ENCODE data around the gene SORCS3.

Gene SORCS3

DNA sequence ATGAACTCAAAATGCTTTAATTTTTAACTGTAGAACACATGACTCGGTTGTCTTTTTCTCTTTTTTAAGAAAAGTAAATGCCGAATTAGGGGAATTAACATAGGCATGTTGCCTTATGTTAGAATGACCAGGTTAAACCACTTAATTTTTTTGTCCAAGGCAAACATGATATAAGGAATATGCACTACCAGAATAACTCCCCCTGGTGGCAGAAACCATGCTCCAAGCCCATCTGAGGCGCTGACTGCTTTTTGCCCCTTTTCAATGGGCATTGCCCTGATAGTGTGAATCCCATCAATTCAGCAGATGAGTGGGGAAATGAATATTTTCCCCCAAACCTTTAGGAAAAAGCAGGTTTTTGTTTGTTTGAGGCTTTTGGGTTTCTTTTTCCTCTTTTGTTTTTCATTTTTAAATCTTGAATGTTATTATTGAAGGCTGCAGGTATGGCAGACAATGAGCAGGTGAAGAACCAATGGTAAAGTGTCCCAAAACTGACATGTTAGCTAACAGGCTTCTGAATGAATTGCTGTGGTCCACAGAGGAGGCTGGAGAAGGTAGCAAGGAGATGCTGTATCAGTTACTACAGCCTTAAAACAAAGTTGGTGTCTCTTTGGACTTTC, 284.3 kb downstream of the SORCS3 start:
- Mint-ChIP-seq H3K36me3 (ENCODE audit: insufficient read depth) (no peaks in the 10 kb centered on the region), H3K27me3 (no peaks in the 10 kb centered on the region), H3K9me3 (no peaks in the 10 kb centered on the region), H3K4me1 (no peaks in the 10 kb centered on the region), H3K4me3 (no peak overlapping the region), H3K27ac (ENCODE audit: low read depth) (no peak overlapping the region)
- ATAC-seq (replicated peaks; ENCODE audit: extremely low read depth, poor library complexity, severe bottlenecking) (no peak), DNase-seq (ENCODE audit: low spot score in 2 of 2) (no peak)

DNA sequence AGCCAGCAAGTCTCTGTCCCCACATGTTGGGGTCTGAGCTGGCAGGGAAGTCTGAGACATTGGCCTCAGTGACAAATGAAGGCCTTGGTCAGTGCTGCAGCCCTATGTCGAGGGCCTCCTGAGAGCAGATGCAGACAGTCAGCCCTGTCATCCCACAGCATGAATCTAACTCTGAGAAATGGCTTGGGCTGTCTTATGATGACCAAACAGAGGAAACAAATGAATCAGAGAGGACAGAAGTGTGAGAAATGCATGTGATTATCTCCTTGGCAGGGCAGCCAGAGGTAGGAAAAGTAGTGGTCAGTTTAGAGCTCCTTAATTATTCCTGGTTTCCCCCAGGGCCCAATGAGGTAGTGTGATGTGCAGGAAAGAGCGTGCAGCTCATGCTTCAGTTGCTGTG, 287.6 kb downstream of the SORCS3 start:
- Mint-ChIP-seq H3K36me3 (ENCODE audit: insufficient read depth) (no peaks in the 10 kb centered on the region), H3K27ac (ENCODE audit: low read depth) (no peak overlapping the region), H3K9me3 (no peaks in the 10 kb centered on the region), H3K27me3 (no peaks in the 10 kb centered on the region), H3K4me1 (no peaks in the 10 kb centered on the region), H3K4me3 (no peak overlapping the region)
- DNase-seq (ENCODE audit: low spot score in 2 of 2) (no peak), ATAC-seq (replicated peaks; ENCODE audit: extremely low read depth, poor library complexity, severe bottlenecking) (no peak)

DNA sequence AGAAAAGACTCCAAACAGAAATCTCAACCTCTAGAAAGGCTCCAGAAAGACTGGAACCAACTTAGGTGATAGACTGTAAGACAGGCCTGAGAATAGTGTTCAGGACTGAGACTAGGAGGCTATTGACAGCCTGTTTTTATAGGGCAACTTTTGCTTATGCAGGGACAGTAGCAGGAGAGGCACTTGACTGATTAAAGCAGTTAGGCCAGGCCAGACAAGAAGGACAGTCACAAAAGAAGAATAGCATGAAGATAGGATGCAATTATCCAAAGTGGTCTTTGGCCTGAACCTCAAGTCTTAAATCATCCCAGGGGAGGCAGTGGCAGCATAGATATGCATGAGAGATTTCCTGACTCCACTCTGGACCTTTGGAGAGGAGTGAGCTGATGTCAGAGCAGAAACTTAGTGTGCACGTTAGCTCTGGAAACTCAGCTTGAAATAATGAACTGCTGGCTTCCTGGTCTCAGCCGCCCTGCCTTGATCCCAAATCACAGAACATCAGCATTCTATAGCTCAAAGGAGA, 290.6 kb downstream of the SORCS3 start:
- Mint-ChIP-seq H3K4me1 (no peaks in the 10 kb centered on the region), H3K27ac (ENCODE audit: low read depth) (no peak overlapping the region), H3K36me3 (ENCODE audit: insufficient read depth) (no peaks in the 10 kb centered on the region), H3K27me3 (no peaks in the 10 kb centered on the region), H3K4me3 (no peak overlapping the region), H3K9me3 (peaks cover 6% of the 10 kb centered on the region)
- no peak for DNase-seq (ENCODE audit: low spot score in 2 of 2)
- ATAC-seq (replicated peaks; ENCODE audit: extremely low read depth, poor library complexity, severe bottlenecking) = no peak

- DNase-seq (ENCODE audit: low spot score in 2 of 2) = no peak
- Mint-ChIP-seq H3K27ac (ENCODE audit: low read depth) (no peak overlapping the region), H3K27me3 (no peaks in the 10 kb centered on the region), H3K9me3 (peaks cover 6% of the 10 kb centered on the region), H3K4me3 (no peak overlapping the region), H3K4me1 (no peaks in the 10 kb centered on the region), H3K36me3 (ENCODE audit: insufficient read depth) (no peaks in the 10 kb centered on the region)
- ATAC-seq (replicated peaks; ENCODE audit: extremely low read depth, poor library complexity, severe bottlenecking) = no peak
These were observed 294.6 kb downstream of the SORCS3 start for GRCh38 chr10:104935656-104936055.

DNA sequence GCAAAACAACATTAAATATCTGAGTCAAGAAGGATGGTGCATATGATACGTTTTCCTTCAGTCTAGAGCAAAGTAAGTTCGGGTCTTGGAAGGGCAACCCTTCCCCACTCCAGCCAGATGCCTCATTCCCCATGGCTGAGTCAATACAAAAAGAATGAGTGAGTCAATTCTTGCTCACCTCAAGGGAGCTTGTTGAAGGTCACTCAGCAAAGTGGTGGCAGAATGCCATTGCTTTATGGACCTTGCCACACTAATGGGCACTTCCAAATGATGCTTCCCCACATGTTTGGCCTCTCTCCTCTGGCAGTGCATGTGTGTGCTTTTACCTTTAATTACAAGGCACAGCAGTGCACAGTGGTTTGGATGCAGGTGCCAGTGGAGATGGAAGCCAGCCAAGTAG, 296.5 kb downstream of the SORCS3 start:
- no peak overlapping the region for H3K27ac Mint-ChIP-seq (ENCODE audit: low read depth)
- no peak for DNase-seq (ENCODE audit: low spot score in 2 of 2)
- H3K4me1 Mint-ChIP-seq = no peaks in the 10 kb centered on the region
- H3K27me3 Mint-ChIP-seq = no peaks in the 10 kb centered on the region
- H3K36me3 Mint-ChIP-seq (ENCODE audit: insufficient read depth) = no peaks in the 10 kb centered on the region
- ATAC-seq (replicated peaks; ENCODE audit: extremely low read depth, poor library complexity, severe bottlenecking) = no peak
- peaks cover 6% of the 10 kb centered on the region for H3K9me3 Mint-ChIP-seq
- no peak overlapping the region for H3K4me3 Mint-ChIP-seq

- no peaks in the 10 kb centered on the region for H3K4me1 Mint-ChIP-seq
- peaks cover 6% of the 10 kb centered on the region for H3K9me3 Mint-ChIP-seq
- H3K4me3 Mint-ChIP-seq = no peak overlapping the region
- H3K27me3 Mint-ChIP-seq = no peaks in the 10 kb centered on the region
- no peaks in the 10 kb centered on the region for H3K36me3 Mint-ChIP-seq (ENCODE audit: insufficient read depth)
- no peak overlapping the region for H3K27ac Mint-ChIP-seq (ENCODE audit: low read depth)
- ATAC-seq (replicated peaks; ENCODE audit: extremely low read depth, poor library complexity, severe bottlenecking) = no peak
- no peak for DNase-seq (ENCODE audit: low spot score in 2 of 2)
These were observed 296.9 kb downstream of the SORCS3 start for GRCh38 chr10:104938031-104938430.

DNA sequence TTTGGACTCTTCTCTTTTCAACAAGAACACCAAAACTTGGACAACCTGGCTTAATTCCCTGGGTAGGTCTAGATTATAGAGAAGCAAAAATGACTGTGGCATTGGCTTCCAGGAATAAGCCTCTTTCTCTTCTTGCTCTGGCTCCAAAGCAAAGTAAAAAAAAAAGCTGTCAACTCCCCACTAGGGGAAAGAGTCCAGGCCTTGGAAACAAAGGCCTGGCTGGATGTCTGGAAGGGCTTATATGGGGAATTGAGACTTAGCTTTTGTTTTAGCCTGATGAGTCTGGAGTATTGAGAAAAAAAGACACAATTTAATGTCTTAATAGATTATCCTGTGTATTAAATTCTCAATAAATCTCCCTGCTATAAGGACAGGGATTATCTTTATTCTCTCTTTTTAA, 300.6 kb downstream of the SORCS3 start:
- no peak overlapping the region for H3K27ac Mint-ChIP-seq (ENCODE audit: low read depth)
- no peaks in the 10 kb centered on the region for H3K9me3 Mint-ChIP-seq
- no peaks in the 10 kb centered on the region for H3K36me3 Mint-ChIP-seq (ENCODE audit: insufficient read depth)
- ATAC-seq (replicated peaks; ENCODE audit: extremely low read depth, poor library complexity, severe bottlenecking) (no peak), DNase-seq (ENCODE audit: low spot score in 2 of 2) (no peak)
- no peaks in the 10 kb centered on the region for H3K4me1 Mint-ChIP-seq
- no peaks in the 10 kb centered on the region for H3K27me3 Mint-ChIP-seq
- H3K4me3 Mint-ChIP-seq = no peak overlapping the region

DNA sequence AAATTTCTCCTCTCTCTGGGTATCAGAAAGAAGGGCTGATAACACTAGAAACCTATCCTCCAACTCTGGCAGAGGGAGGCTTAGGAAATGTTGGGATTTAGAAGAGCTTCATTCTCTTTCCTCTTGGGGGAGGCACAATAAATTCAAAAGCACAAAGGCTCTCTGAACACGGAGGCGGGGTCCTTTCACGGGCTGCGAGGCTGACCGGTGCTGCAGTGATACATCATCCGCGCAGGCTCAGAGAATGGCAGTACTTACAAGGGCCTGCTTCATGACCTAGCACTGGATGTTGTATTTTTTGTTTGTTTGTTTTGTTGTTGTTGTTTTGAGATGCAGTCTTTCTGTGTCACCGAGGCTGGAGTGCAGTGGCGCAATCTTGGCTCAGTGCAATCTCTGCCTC, 306.2 kb downstream of the SORCS3 start:
- no peak for ATAC-seq (replicated peaks; ENCODE audit: extremely low read depth, poor library complexity, severe bottlenecking)
- Mint-ChIP-seq H3K4me3 (no peak overlapping the region), H3K9me3 (peaks cover 2% of the 10 kb centered on the region), H3K27me3 (no peaks in the 10 kb centered on the region), H3K4me1 (no peaks in the 10 kb centered on the region), H3K36me3 (ENCODE audit: insufficient read depth) (no peaks in the 10 kb centered on the region), H3K27ac (ENCODE audit: low read depth) (no peak overlapping the region)
- no peak for DNase-seq (ENCODE audit: low spot score in 2 of 2)

DNA sequence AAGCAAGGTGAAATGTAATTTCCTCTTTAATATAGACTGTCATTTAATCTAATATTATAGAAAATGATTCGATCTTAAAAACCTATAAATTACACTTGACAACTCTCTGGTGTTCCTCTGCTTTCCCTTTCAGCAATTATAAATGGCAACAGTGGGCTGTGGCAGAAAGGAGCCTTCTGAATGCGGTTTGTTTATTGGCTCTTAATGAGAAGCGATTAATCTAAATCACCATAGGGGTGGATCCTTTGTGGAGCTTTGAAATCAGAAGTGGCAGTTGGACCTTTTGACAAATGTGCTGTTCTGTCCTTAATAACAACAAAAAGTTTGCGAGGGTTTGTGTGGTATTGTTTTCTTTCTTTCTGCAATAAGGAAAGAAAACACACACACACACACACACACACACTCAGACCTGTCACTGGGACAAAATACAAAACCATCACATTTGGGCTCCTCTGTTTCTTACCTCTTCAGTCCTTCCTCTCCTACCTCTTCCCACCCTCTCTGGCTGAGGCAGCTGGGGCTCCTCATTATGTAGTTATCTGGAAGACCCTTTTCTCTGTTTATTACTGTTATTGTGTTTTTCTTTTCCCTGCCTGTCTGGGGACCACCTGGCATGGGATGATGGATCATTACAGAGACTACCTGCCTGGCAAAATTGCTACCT, 316.2 kb downstream of the SORCS3 start:
- no peak overlapping the region for H3K27ac Mint-ChIP-seq (ENCODE audit: low read depth)
- H3K4me3 Mint-ChIP-seq = no peak overlapping the region
- no peaks in the 10 kb centered on the region for H3K4me1 Mint-ChIP-seq
- H3K27me3 Mint-ChIP-seq = peaks cover 10% of the 10 kb centered on the region
- H3K36me3 Mint-ChIP-seq (ENCODE audit: insufficient read depth) = no peaks in the 10 kb centered on the region
- H3K9me3 Mint-ChIP-seq = peaks cover 8% of the 10 kb centered on the region
- DNase-seq (ENCODE audit: low spot score in 2 of 2) (no peak), ATAC-seq (replicated peaks; ENCODE audit: extremely low read depth, poor library complexity, severe bottlenecking) (no peak)

DNA sequence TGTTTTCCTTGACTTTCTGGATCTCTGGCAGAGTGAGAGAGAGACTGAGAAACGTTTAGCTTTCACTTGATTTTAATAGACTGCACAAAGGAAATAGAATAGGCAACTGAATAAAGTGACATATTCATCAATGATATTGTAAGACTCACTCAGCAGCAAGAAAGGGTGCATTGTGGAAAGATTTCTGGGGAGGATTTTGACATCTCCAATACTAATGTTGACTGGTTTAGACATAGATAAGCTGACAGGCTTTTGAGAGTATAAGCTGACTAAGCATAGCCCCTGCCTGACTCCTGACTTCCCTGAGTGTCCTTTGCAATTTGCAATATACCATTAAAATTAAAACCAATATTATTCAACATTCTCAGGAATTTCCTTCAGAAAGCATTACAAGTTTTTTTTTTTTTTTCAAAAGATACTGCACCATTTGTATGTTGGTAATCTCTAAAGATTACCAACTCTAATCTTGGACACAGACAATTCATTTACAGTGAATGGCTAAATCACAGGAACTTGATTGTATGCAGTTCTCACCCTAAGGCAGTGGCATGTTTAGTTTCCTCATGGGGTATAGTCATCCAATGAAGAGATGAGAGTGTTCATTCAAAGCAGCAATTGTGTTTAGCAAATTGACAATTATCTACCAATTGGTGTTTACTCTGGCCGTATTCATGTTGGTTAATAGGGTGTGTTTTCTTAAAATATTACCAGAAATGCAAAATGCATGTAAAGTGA, 325.6 kb downstream of the SORCS3 start:
- Mint-ChIP-seq H3K4me1 (no peaks in the 10 kb centered on the region), H3K27ac (ENCODE audit: low read depth) (no peak overlapping the region), H3K9me3 (peaks cover 24% of the 10 kb centered on the region), H3K36me3 (ENCODE audit: insufficient read depth) (no peaks in the 10 kb centered on the region), H3K27me3 (no peaks in the 10 kb centered on the region), H3K4me3 (no peak overlapping the region)
- no peak for ATAC-seq (replicated peaks; ENCODE audit: extremely low read depth, poor library complexity, severe bottlenecking)
- no peak for DNase-seq (ENCODE audit: low spot score in 2 of 2)

GRCh38 chr10:104980368-104980767, 339.3 kb downstream of the SORCS3 start:
- H3K27me3 Mint-ChIP-seq = no peaks in the 10 kb centered on the region
- H3K4me3 Mint-ChIP-seq = no peak overlapping the region
- DNase-seq (ENCODE audit: low spot score in 2 of 2) (no peak), ATAC-seq (replicated peaks; ENCODE audit: extremely low read depth, poor library complexity, severe bottlenecking) (no peak)
- H3K27ac Mint-ChIP-seq (ENCODE audit: low read depth) = no peak overlapping the region
- H3K4me1 Mint-ChIP-seq = no peaks in the 10 kb centered on the region
- H3K36me3 Mint-ChIP-seq (ENCODE audit: insufficient read depth) = no peaks in the 10 kb centered on the region
- peaks cover 3% of the 10 kb centered on the region for H3K9me3 Mint-ChIP-seq

DNA sequence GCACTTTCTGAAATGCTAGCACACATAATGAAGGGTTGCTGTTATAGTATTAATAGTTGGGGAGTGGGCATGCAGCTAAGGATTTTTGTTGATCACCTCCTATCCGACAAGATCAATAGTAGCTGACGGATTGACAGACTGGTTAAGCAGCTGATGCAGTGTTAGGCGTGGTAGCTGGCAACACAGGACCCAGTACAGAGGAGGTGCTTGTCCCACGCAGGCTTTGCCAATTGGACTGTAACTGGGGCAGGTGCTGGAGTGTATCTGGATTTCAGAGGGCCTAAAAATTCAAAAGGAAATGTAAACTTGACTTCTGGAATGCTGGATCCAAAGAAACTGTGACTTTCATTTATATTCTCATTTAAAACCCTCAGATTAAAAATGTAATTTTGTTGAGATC, 340.9 kb downstream of the SORCS3 start:
- Mint-ChIP-seq H3K4me3 (no peak overlapping the region), H3K27ac (ENCODE audit: low read depth) (no peak overlapping the region), H3K9me3 (peaks cover 5% of the 10 kb centered on the region), H3K27me3 (no peaks in the 10 kb centered on the region), H3K4me1 (no peaks in the 10 kb centered on the region), H3K36me3 (ENCODE audit: insufficient read depth) (no peaks in the 10 kb centered on the region)
- DNase-seq (ENCODE audit: low spot score in 2 of 2) = no peak
- no peak for ATAC-seq (replicated peaks; ENCODE audit: extremely low read depth, poor library complexity, severe bottlenecking)

- Mint-ChIP-seq H3K36me3 (ENCODE audit: insufficient read depth) (no peaks in the 10 kb centered on the region), H3K27me3 (no peaks in the 10 kb centered on the region), H3K4me1 (no peaks in the 10 kb centered on the region)
These were observed 347.6 kb downstream of the SORCS3 start for GRCh38 chr10:104988686-104989085.

More at GRCh38 chr10:104988686-104989085, 347.6 kb downstream of the SORCS3 start:
- no peak overlapping the region for H3K4me3 Mint-ChIP-seq
- DNase-seq (ENCODE audit: low spot score in 2 of 2) = no peak
- no peak overlapping the region for H3K27ac Mint-ChIP-seq (ENCODE audit: low read depth)
- ATAC-seq (replicated peaks; ENCODE audit: extremely low read depth, poor library complexity, severe bottlenecking) = no peak
- H3K9me3 Mint-ChIP-seq = peaks cover 5% of the 10 kb centered on the region
